Tibial nerve (tissue), 4 donors: ENCODE data around the gene UBE2O.

Experiments
- EP300 ChIP-seq, 2 donors: sonication (generic); formaldehyde crosslinking; IDR thresholded peaks; one replicate each; pipeline ENCODE4 v1.6.1; 2017; ENCODE audit warnings: antibody characterized with exemption in 2 of 2, mild to moderate bottlenecking in 1 of 2
- TF ChIP-seq, protein P1 (sequence below), 5 experiments: fragments of 200-600 bp in 3 of 5; fragments of 450-650 bp in 2 of 5; sonication (generic) in 3 of 5; IDR thresholded peaks; one replicate each; pipeline ENCODE4 v1.5.1; 2016 to 2019; ENCODE audit warnings: antibody characterized with exemption in 5 of 5, mild to moderate bottlenecking in 3 of 5, moderate library complexity in 2 of 5

GRCh38 chr17:76397184-76397583 lies 55.8 kb downstream of the UBE2O start:
- TF ChIP-seq, protein P1, sequence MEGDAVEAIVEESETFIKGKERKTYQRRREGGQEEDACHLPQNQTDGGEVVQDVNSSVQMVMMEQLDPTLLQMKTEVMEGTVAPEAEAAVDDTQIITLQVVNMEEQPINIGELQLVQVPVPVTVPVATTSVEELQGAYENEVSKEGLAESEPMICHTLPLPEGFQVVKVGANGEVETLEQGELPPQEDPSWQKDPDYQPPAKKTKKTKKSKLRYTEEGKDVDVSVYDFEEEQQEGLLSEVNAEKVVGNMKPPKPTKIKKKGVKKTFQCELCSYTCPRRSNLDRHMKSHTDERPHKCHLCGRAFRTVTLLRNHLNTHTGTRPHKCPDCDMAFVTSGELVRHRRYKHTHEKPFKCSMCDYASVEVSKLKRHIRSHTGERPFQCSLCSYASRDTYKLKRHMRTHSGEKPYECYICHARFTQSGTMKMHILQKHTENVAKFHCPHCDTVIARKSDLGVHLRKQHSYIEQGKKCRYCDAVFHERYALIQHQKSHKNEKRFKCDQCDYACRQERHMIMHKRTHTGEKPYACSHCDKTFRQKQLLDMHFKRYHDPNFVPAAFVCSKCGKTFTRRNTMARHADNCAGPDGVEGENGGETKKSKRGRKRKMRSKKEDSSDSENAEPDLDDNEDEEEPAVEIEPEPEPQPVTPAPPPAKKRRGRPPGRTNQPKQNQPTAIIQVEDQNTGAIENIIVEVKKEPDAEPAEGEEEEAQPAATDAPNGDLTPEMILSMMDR (IDR thresholded peaks at IDR 0.05): no peak
- no peak for TF ChIP-seq EP300 (IDR thresholded peaks at IDR 0.05)
